RWPE1 (cell line): ENCODE measurements around the gene ABI1.

Source experiments
- CTCF ChIA-PET: fragments of 350-600 bp; sonication (Branson Sonifier 250); formaldehyde crosslinking; extraction: SDS; loops from one replicate; lab custom pipeline; 2021; lab: Yijun Ruan, JAX
- POLR2A ChIA-PET: fragments of 400-600 bp; formaldehyde crosslinking; extraction: SDS; loops from one replicate; lab custom pipeline; 2020; ENCODE audit warnings: antibody characterized with exemption; ENCODE audit not compliant: low non-redundant PET; lab: Yijun Ruan, JAX
- DNase-seq: peaks from one replicate; pipeline ENCODE4 v3.0.0; 2012; ENCODE audit warnings: low spot score
- H3K27ac ChIP-seq: fragments of 450-650 bp; 2 replicates; pipeline ENCODE4 v1.5.1; 2017
- TF ChIP-seq, protein P1 (sequence below): fragments of 450-650 bp; conservative IDR thresholded peaks from 2 replicates; pipeline ENCODE4 v1.5.1; 2017; ENCODE audit warnings: low read depth, mild to moderate bottlenecking

The ABI1 gene

DNA sequence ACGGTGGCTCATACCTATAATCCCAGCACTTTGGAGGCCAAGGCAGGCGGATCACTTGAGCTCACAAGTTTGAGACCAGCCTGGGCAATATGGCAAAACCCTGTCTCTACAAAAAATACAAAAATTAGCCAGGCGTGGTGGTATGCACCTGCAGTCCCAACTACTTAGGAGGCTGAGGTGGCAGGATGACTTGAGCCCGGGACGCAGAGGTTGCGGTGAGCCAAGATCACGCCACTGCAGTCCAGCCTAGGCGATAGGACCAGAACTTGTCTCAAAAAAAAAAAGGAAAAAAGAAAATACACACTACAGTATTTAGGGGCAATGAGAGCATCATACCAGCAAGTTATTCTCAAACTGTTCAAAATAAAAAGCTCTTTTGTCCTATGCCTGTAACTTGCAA lies 59.5 kb downstream of the ABI1 start:
- no peak for DNase-seq
- TF ChIP-seq, protein P1, sequence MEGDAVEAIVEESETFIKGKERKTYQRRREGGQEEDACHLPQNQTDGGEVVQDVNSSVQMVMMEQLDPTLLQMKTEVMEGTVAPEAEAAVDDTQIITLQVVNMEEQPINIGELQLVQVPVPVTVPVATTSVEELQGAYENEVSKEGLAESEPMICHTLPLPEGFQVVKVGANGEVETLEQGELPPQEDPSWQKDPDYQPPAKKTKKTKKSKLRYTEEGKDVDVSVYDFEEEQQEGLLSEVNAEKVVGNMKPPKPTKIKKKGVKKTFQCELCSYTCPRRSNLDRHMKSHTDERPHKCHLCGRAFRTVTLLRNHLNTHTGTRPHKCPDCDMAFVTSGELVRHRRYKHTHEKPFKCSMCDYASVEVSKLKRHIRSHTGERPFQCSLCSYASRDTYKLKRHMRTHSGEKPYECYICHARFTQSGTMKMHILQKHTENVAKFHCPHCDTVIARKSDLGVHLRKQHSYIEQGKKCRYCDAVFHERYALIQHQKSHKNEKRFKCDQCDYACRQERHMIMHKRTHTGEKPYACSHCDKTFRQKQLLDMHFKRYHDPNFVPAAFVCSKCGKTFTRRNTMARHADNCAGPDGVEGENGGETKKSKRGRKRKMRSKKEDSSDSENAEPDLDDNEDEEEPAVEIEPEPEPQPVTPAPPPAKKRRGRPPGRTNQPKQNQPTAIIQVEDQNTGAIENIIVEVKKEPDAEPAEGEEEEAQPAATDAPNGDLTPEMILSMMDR: no peak
- no peak overlapping the region for H3K27ac ChIP-seq
- CTCF ChIA-PET: no interaction called here
- POLR2A ChIA-PET: no interaction called here

DNA sequence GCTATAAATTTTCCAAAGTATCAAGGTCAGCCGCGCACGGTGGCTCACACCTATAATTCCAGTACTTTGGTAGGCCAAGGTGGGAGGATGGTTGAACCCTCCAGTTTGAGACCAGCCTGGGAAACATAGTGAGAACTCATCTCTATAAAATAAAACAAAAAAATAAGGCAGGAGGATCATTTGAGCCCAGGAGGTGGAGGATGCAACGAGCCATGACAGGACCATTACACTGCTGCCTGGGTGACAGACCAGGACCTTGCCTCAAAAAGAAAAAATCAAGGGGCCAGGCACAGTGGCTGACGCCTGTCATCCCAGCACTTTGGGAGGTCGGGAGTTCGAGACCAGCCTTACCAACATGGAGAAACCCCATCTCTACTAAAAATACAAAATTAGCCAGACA lies 60.3 kb downstream of the ABI1 start:
- H3K27ac ChIP-seq: no peak overlapping the region
- no peak for DNase-seq
- ChIA-PET CTCF (no interaction called here), POLR2A (no interaction called here)
- TF ChIP-seq, protein P1: no peak

DNA sequence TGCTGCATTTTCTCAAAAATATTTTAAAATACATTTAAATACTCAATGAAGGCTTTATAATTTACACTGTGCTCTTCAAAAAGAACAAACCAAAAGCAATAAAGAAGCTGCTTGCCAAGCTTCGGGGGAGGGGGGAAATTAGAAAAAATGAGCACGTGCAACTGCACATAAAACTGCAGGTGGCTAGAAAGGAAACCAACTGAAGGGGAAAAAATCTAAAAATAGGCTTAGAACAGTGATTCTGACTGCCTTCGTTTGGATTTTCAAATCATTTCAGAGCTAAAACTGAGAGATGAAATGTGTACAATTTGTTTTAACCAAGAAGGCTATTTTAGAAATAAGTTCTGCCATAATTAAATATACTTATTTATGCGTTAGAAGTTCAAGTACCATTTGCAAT lies 61.4 kb downstream of the ABI1 start:
- POLR2A ChIA-PET: no interaction called here
- TF ChIP-seq, protein P1: no peak
- DNase-seq: no peak
- H3K27ac ChIP-seq: no peak overlapping the region
- CTCF ChIA-PET: interaction anchor here (0.6 kb wide), 1 partner anchor 17 kb away, joined by 6 read pairs; no protein-coding TSS in a partner anchor

DNA sequence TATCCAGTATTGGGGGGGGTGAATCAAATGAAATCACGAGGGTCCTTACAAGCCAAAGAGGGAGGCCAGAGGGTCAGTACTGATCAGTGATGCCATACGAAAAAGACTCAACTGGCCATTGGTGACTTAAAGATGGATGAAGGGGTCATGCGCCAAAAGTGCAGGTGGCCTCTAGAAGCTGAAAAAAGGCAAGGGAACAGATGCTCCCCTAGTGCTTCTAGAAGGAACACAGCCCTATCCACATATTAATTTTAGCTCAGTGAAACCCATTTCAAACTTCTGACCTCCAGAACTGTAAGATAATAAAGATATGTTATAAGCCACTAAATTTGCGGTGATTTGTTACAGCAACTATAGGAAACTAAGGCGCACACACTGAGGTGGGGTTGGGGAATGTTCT lies 62.5 kb downstream of the ABI1 start:
- no peak for DNase-seq
- ChIA-PET POLR2A (no interaction called here), CTCF (interaction anchor here (0.7 kb wide), 1 partner anchor 217 kb away, joined by 3 read pairs; no protein-coding TSS in a partner anchor)
- TF ChIP-seq, protein P1: no peak
- H3K27ac ChIP-seq: no peak overlapping the region

DNA sequence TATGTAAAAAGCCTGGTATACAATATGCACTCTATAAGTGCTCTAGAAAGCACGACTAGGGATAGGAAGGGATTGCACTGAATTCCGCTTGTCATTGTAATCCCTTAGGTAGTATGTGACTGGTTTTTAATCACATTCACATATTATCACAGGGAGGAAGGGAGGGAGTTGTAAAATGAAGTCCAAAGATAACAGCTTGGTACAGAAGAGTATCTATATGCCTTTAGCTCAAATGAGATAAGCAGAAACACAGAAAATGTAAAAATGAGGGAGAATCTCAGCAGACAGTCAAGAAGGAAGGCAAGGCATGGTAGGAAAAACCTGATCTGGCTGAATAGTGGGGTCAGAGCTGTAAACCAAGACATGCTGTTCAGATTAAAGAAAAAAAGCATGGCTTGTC lies 63.4 kb downstream of the ABI1 start:
- TF ChIP-seq, protein P1: no peak
- ChIA-PET POLR2A (no interaction called here), CTCF (interaction anchor here (0.7 to 1.2 kb wide), 3 partner anchors 12 to 217 kb away, joined by 3 to 5 read pairs (median 3); no protein-coding TSS in a partner anchor)
- H3K27ac ChIP-seq: no peak overlapping the region
- DNase-seq: no peak

DNA sequence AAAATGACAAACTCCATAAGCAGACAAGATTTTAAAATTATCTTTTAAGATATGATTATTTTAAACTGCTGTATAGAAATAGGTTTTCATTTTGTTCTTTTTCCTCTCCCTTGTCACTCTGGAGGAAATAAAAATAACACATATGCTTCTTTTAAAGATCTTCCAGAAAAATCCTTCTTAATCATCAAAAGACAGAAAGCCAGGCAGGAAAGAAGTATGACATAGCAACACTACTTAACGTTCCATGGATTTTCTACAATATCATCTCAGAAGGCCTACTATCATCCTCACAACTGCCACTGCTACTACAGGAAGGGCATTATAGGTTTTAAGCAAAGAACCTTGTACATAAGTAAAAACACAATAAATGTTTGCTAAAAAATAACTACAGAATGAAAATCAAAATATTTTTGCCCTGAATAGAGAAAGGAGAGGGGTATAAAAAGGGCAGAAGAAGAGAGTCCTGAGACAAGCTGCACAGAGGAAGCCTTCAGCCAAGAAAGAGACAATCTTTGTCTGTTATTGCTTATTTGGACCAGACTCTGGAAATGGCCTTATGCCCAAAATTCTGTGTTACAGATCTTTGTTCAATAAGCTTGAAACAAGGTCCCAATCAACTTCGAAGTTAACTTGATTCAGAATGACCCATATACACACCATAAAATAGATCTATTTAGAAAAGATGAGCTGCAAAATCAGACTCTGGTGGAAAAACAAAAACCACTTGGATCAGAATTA lies 67.8 kb downstream of the ABI1 start:
- H3K27ac ChIP-seq: no peak overlapping the region
- DNase-seq: no peak
- TF ChIP-seq, protein P1: no peak
- ChIA-PET CTCF (interaction anchor here (0.6 kb wide), 1 partner anchor 1940 kb away, joined by 3 read pairs; no protein-coding TSS in a partner anchor), POLR2A (no interaction called here)
